ENCODE data around the gene ZNF860.

DNA sequence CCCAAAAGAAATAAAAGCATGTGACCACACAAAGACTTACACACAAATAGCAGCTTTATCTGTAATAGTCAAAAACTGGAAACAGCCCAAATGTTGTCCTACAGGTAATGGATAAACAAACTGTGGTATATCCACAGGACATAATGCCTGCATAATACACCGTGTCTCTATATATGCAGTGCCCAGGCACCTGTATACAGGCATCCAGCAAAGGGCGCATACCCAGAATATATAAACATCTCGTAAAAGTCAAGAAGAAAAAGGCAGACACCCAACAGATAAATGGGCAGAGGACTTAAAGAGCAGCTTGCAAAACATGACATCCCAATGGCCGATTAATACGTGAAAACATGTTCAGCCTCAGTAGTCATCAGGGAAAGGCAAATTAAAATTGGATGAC lies 7.7 kb upstream of the ZNF860 start:
- TF ChIP-seq TAF1 (IDR thresholded peaks at IDR 0.05; ENCODE audit: borderline replicate concordance, insufficient read depth, low read length) (no peak), POLR2AphosphoS5 (IDR thresholded peaks at IDR 0.05; ENCODE audit: low read depth, low read length) (no peak), FOXP2 (optimal IDR thresholded peaks at IDR 0.05; ENCODE audit: borderline replicate concordance, extremely low read depth, extremely low read length, insufficient read depth) (no peak)

Measured in PFSK-1 (cell line).